CD4-positive, alpha-beta T cell treated with Interleukin-15 for 1 hour (primary cell): ENCODE measurements around the gene UBAP2.

Experiments used
- DNase-seq: peaks from one replicate; pipeline ENCODE4 v3.0.0-alpha.2; 2020

Gene UBAP2, protein sequence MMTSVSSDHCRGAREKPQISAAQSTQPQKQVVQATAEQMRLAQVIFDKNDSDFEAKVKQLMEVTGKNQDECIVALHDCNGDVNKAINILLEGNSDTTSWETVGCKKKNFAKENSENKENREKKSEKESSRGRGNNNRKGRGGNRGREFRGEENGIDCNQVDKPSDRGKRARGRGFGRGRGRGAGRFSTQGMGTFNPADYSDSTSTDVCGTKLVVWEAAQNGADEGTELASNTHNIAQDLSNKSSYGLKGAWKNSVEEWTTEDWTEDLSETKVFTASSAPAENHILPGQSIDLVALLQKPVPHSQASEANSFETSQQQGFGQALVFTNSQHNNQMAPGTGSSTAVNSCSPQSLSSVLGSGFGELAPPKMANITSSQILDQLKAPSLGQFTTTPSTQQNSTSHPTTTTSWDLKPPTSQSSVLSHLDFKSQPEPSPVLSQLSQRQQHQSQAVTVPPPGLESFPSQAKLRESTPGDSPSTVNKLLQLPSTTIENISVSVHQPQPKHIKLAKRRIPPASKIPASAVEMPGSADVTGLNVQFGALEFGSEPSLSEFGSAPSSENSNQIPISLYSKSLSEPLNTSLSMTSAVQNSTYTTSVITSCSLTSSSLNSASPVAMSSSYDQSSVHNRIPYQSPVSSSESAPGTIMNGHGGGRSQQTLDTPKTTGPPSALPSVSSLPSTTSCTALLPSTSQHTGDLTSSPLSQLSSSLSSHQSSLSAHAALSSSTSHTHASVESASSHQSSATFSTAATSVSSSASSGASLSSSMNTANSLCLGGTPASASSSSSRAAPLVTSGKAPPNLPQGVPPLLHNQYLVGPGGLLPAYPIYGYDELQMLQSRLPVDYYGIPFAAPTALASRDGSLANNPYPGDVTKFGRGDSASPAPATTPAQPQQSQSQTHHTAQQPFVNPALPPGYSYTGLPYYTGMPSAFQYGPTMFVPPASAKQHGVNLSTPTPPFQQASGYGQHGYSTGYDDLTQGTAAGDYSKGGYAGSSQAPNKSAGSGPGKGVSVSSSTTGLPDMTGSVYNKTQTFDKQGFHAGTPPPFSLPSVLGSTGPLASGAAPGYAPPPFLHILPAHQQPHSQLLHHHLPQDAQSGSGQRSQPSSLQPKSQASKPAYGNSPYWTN

DNA sequence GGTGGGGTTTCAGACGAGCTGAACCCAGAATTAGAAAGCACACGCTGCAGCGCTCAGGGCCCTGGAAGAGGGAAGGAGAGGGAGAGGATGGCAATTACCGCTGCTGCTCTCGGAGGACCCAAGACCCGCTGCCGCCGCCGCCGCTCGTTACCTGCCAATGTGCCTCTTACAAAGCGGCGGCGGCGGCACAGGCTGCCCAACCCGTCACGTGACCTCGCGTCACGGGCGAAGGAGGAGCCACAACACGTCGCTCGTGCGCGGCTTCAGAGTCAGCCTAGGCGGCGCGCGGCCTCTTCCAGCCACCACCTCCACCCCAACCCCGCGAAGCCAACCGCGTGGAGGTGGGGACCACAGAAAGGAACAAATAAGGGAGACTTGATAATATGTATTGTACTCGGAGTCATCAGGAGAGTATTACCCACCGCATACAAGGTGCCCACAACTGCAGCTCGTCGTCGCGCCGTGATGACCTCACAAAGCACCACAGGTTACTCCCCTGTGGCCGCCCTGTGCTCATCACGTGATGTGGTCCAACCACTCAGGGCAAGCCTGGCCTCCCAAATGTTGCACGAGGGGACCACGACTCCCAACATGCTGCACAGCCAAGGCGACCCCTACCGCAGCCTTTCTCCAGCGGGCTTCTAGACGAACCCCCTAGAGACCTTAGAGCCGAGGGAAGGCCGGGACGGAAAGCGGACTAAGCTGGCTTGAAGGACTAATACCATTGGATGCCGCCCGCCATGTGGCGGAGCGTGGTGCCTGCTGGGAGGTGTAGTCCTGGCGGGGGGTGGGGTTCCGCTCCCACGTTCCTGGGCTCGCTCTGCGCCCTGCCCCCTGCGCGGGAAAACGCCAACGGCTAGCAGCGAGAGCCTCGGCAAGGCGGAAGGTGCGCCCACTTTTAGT, at the start of gene UBAP2:
TSS of gene UBAP2 (minus strand) at position 161 of the 903 bp plus-strand sequence. CDS start 31,739 bp downstream, outside the sequence.
- peak; percentile 94 for DNase-seq

DNA sequence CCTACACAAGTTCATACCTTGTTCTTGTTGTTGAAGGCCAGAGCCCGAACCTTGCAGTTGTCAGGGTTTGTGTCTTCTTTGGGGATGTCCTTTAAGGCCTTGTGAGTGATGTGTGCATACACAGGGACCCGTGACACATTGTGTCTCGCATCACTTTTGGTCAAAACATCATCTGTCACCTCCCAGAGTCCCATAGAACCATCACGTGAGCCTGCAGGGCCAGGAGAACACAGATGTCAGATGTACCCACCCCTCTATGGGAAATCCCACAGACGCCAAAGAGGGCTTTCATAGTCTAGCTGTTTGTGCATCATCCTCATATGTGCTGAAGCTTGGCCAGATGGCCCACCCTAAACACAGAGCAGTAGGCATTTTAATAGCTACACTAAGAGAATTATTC, 49.6 kb upstream of the UBAP2 start:
- no peak for DNase-seq

DNA sequence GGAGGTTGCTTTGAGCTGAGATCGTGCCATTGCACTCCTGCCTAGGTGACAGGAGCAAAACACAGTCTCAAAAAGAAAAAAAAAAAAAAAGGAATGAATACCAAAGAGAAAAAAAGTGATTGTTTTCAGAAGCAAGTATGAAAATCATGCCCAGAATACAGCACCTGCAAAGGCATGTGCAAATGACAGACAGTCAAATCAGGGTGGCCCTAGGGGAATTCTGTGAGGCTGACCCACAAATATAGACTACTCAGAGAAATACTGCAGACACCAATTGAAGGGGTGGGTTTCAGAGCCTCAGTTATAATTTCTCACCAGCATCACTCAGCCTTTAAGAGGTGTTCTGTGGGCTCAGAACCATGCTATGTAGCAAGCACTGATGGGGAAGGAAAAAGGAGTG, 49.2 kb upstream of the UBAP2 start:
- no peak for DNase-seq

DNA sequence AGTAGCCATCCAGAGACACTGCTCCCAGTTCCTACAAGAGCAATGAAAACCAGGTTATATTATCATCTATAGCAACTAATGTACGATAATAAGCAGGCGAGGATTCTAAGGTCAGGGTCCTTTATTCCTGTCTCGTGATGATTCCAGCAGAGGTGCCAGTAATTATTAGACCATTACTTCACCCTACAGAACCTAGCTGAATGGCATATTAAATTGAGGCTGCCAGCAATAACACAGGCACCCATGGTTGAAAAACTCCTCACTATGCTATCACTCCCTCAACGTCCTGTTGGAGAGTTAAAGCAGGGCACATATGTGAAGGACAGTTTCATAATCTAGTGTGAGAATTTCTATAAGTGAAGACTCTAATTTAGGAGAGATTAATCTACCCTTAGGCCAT, 48.1 kb upstream of the UBAP2 start:
- no peak for DNase-seq

DNA sequence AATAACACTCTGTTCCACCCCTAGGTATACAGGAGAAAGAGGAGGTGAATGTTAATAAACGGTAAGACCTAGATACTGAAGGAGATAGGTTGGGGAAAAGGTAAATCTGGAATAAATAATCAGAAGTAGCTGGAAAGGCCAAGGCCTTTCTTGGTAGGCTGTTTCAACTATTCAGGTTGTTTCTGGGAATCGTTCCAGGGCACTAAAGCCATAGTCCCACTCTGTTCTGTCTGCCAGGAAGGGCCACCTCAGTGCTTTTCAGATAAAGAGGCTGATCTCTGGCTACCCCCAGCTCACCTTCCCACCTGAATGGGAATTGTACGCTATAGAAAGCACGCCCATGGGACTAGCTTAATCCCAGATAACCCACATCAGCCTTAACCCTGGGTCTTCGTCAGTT, 44.9 kb upstream of the UBAP2 start:
- DNase-seq: no peak

DNA sequence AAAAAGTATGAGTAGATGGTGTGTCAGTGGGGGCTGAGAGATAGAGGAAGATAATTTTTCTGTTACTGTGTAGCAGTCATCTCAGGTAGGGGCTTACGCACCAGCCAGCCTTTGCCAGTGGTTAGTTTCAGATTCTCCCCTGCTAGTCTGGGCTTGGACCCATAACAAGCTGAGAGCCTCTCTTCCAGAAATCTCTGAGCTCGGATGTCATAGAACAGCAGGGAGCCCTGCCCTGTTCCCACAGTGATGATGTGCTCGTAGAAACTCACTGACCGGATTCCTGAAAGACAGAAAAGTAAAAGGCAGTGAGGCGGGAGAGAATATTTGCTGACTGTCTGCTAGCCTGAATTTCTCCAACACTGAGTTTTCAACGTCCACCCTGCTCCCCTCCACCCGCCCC, 40.6 kb upstream of the UBAP2 start:
- no peak for DNase-seq

DNA sequence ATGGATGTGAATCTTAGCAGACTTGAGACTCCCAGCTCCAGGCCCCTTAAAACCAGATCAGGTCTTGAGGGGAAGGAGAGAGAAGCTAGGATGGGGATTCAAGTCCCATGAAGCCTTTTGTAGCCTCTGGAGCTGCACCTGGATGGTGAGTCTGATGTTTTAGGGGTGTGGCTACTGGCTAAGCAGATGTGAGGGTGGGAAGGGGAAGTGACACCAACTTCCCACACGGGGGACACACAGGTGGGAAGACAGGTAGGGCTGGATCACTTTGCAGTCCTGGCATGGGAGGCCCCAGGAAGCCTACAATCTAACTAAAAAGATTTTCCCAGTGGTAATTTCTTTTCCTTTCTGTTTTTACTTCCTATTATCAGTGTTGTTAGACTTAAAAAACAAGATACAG, 38.7 kb upstream of the UBAP2 start:
- no peak for DNase-seq

DNA sequence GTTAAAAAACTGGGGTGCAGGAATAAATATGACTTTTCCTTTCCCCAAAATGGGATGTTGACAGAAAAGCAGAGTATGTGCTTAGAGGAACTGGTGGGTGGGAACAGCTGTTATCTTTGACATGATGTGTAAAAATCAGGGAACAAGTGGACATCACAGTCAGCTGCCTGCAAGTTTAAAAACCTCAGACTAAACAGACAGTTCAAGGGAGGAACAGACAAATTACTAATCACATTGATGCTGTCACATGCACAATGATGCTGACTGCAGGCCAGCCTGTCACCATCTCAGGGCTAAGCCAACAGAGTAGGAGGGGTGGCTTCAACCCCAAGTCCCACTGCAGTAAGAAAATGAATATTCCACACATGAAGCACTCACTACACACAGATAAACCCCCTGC, 38.2 kb upstream of the UBAP2 start:
- DNase-seq: no peak

DNA sequence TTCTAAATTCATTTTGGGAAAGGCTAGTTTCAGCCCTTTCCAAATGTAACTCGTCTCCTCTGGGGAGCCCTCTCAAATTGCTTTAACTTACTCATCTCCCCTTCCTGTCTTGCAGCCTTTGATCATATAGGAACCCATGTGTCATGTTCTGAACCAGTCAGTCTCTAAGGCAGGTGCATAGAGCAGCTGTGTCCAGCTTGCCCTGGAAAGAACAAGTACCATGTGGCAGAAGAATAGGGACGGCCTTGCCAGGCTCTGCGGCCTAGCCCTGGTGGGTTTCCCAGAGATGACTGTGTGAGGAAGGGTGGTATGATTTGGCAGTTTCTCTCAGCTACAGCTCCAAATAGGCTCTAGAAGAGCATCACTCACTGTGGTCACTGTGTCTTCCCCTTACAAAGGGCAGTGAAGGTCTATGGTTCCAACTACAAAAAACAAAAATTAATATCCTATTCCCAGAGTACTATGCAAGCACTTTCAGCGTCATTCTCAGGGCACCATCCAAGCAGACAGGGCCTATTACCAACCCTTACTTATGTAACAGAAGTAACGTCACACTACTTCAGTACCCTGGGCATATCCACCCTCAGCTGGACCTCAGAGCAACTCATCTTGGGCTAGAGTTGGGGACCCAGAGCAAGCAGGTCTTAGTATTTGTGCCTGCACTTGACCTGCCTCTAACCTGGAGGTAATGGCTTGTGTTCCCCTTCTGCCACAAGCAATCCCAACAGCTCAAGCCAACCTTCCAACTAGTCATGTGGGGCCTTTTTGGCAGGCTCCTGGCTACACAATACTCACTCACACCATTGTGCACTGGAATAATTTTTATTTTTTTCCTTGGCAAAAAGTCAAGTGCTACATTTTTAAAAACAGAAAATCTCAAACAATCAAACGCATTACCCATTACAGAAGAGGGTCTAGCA, 37.2 kb upstream of the UBAP2 start:
- no peak for DNase-seq

DNA sequence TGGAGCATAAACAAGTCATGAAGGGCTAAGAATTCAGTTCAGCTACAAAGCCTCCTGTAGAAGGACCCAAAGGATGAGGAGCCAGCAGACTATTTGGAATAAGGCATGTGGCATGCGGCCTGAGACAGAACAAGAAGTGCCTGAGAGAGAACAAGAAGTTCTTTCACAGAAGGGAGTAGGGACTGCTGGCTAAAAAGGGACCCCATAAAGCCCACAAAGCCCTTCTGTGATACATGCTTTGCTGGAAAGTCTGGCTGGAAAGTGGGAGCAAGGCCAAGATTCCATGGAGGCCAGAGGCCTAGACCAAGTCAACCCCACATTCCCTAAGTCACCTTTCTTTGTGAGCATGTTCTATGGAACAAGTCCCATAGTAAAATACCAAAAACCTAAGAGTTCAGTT, 35.9 kb upstream of the UBAP2 start:
- no peak for DNase-seq

DNA sequence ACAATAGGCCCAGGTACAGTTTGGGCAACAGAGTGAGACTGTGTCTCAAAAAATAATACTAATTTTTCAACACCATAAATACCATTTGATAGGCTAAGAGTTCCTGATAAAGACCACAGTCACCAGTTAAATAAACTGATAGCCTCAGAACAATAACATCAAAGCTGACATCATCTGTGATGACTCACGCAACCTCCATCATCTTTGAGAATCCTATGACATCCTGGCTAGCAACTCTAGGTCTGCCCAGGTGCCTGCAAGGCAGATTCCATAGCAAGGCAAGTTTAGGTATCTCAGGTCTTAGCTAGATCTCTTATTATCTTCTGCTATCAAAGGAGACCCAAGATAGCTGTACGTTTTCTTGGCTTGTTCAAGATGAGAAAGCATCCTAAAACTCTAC, 30.5 kb upstream of the UBAP2 start:
- no peak for DNase-seq

DNA sequence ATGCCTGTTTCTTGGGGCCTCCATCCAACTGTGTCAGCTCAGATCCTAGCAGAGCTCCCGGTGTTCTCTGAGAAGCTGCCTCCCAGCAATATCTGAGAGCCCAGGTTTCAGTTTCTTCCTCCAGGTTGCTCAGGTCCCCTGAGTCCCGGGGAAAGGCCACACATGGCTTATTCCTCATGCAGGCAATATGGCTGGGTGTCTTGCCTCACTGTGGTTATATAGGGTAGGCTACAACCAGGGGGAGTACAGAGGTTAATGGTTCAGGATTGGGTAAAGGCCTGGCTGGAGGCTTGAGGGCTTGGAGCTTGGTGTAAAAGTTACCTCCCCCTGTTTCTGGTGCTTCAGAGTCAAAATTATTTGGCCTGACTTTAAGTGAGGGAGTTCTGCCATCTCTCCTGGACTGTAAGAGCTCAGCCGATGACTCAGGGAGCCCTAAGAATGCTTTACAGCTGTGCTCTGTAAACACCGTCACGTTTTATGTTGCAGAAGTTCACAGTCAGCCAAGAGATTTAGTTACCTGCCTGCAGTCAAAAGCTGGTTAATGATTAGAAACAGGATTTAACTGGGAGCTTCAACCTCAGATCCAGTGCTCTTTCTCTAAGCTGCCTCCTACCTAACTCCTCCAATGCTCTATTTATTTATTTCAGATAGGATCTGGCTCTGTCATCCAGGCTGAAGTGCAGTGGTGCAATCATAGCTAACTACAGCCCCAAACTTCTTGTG, 24.3 kb upstream of the UBAP2 start:
- DNase-seq: no peak

DNA sequence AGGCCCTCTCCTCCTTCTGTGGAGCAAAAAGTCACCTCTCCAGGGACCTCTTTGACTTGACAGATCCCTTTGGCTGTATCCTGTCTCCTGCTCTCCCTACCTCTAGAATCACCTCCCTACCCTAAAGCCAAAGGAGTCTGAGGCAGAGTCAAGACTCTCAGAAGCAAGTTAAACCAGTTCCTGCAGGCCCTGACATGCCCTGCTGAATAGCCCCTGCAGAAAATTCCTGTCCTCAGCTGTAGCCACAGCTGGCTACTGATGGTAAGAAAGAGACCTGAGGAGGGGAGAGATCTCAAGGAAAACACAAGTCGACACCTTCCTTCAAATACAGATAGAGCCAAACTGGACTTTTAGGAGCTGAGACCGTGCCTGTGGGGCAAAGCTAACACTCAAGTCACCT, 23.7 kb upstream of the UBAP2 start:
- no peak for DNase-seq

DNA sequence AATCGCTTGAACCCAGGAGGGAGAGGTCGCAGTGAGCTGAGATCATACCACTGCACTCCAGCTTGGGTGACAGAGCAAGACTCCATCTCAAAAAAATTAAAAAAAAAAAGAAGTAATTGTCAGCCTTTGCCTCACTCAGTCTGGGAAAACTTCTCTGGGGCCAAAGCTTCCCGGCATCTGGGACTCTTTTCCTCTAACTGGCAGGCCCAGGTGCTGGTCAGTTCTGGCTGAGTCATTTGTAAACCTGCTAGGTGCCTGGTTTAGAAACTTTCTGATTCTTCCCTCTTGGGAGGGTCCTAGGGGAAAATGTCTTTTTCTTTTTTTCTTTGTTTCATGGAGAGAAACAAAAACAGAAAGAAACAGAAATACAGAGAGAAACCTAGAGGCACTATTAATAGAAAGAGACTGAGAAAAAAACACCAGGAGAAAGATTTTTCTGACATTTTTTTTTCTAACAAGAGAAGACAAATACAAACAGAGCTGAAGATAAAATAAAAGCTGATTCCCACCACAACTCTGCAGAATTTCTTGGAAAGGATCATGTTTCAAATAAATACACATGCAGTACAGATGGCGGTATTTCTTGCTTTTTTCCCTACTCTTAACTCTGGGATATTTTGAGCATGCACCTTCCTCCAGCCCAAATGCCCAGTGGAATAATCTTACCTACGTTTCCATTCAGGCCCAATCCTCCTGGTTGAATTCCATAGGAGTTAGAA, 22.1 kb upstream of the UBAP2 start:
- DNase-seq: no peak

DNA sequence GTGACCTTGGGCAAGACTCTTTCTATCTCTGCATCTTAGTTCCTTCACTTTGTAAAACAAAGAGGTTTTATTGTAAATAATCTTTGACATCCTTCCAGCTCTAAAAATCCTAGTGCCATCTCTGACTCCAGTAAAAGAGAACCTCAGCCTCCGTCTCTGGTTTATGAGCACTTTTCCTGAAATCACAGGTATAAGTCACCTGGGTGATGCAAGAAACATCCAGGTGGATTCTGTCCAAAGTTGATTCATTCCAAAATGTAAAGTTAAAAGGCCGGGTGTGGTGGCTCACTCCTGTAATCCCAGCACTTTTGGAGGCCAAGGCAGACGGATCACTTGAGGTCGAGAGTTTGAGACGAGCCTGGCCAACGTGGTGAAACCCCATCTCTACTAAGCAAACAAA, 21.1 kb upstream of the UBAP2 start:
- no peak for DNase-seq

DNA sequence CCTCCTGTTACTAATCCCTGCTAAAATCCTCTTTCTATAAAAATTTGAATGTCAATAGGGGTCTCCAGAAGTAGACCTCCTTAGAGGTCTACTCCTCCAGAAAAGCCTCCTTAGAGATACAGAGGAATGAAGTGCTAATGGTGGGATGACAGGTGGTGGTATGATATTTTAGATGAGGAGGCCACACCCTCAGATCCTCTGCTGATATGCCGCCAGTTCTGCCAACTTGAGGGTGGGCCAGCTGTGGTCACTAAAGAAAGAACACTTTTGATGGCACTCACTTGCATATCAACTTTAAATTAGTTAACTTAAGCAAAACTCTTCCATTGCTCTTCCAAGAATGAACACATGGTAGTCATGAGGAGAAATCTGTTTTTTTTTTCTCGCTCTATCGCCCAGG, 16.9 kb upstream of the UBAP2 start:
- DNase-seq: no peak

DNA sequence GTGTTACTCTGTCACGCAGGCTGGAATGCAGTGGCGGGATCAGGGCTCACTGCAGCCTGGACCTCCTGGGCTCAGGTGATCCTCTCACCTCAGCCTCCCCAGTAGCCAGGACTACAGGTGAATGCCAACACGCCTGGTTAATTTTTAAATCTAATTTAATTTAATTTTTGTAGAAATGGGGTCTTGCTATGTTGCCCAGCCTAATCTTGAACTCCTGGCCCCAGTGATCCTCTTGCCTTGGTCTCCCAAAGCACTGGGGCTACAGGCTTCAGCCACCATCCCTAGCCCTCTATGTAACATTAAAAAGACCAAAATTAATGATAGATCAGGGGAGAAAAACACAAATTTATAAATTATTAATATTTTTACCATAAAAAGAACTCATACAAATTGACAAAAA, 11.3 kb upstream of the UBAP2 start:
- DNase-seq: no peak

DNA sequence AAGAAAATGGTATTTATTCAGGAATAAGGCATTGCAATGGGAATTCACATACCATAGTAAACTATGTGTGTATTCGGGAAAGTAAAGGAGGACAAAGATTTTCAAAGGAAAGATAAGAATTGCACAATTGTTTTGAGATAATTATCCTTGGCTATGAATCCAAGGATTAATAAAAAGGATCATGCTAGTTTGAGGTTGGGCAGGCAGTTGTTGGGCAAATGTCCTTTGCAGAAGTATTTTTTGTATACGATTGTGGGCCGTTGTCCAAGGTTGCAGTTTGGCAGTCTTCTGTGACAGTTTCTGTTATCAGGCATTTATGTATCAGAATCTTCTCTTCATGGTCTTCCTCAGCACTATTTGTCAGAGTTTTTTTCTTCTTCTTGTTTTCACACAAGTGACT, 10.6 kb upstream of the UBAP2 start:
- no peak for DNase-seq

DNA sequence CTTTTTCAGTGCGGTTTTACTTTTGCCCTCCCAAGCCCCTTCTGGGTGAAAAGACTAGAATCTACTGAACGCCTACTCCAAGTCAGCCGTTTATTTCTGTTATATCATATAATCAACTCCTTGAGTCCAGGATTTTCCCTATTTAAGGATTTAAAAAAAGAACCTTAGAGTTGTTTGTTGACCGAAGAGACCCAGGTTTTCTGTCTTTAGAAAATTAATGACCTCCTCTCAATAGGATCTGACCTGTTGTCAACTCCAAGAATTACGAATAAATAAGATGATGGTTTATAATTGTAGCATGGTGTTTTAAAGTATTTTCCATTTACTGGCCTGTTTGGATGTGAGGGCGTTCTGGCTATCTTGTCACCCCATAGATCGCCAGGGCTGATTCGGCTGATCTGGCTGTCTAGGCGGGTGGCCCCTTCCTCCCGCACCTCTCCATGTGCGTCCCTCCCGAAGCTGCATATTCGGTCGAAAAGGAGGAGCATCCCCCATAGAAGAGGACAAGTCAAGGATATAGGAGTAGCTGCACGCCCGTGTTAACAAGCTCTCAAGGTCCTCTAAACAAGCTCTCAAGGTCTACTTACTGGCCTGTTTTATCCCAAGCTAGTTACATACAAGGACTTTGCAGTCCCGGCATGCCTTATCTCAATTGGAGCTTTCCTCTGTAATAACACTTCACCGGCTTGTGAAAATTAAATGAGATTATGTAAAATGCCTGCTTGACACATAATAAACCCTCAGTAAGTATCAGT, 1.1 kb upstream of the UBAP2 start:
- no peak for DNase-seq
